H1 (cell line): Measurements from ENCODE around the gene PRRC2A. TPM values are rescaled to one million over a fixed set of nuclear protein-coding genes. Genes with fewer than 3 reads are reported as not detected.

Source experiments
- CTCF ChIA-PET: fragments of 300-600 bp; sonication (Branson Sonifier 250); formaldehyde crosslinking; loops from one replicate; lab custom pipeline; 2021; ENCODE audit not compliant: partially characterized antibody; lab: Charles Lee
- POLR2A ChIA-PET: fragments of 300-600 bp; sonication (Branson Sonifier 250); formaldehyde crosslinking; loops from one replicate; lab custom pipeline; 2021; ENCODE audit warnings: inconsistent platforms; ENCODE audit not compliant: partially characterized antibody; lab: Charles Lee
- DNase-seq, 2 experiments: peaks; one replicate each; pipeline versions ENCODE4 v3.0.0 to v3.0.0-alpha.2; 2010 to 2022; ENCODE audit warnings: low spot score in 2 of 2, low read depth in 1 of 2, mixed read lengths in 1 of 2
- FAIRE-seq: peaks from 2 replicates; lab custom pipeline; 2011; peaks lifted over from hg19 to GRCh38; lab: Jason Lieb, UNC
- H2AFZ ChIP-seq: 2 replicates; pipeline ENCODE4 v1.8.1; 2012; ENCODE audit warnings: low read length, inconsistent platforms
- H2AK5ac ChIP-seq: 2 replicates; pipeline ENCODE4 v1.6.1; 2013; ENCODE audit warnings: low read depth, low read length
- H2BK120ac ChIP-seq: replicated peaks from 2 replicates; pipeline ENCODE3; 2013; ENCODE audit warnings: low read depth, low read length, inconsistent platforms
- H2BK12ac ChIP-seq: 2 replicates; pipeline ENCODE4 v1.6.1; 2013; ENCODE audit warnings: low read depth, low read length
- H2BK15ac ChIP-seq: 2 replicates; pipeline ENCODE4 v1.6.1; 2013; ENCODE audit warnings: low read length
- H2BK20ac ChIP-seq: 2 replicates; pipeline ENCODE4 v1.6.1; 2013; ENCODE audit warnings: low read length
- H2BK5ac ChIP-seq: 2 replicates; pipeline ENCODE4 v1.6.1; 2013; ENCODE audit warnings: low read depth, low read length
- H3K14ac ChIP-seq: 2 replicates; pipeline ENCODE4 v1.6.1; 2013; ENCODE audit warnings: inconsistent platforms; ENCODE audit not compliant: insufficient read length
- H3K18ac ChIP-seq: 2 replicates; pipeline ENCODE4 v1.6.1; 2013; ENCODE audit warnings: low read length; ENCODE audit errors: extremely low read depth
- H3K23ac ChIP-seq: 2 replicates; pipeline ENCODE4 v1.6.1; 2013; ENCODE audit warnings: inconsistent platforms; ENCODE audit not compliant: insufficient read length
- H3K23me2 ChIP-seq: 2 replicates; pipeline ENCODE4 v1.6.1; 2013; ENCODE audit warnings: low read depth, low read length
- H3K27ac ChIP-seq: 2 replicates; pipeline ENCODE4 v1.6.1; 2011; ENCODE audit warnings: low read depth, low read length, inconsistent platforms
- H3K27me3 ChIP-seq, 4 experiments: replicated peaks in 1 of 4; 1 replicate in 1 of 4; 2 replicates in 3 of 4; pipeline versions ENCODE4 v1.6.1 to v1.8.1; 2011 to 2013; ENCODE audit warnings: low read length in 3 of 4, mild to moderate bottlenecking in 3 of 4, inconsistent platforms in 2 of 4, mixed read lengths in 2 of 4, moderate library complexity in 1 of 4; ENCODE audit not compliant: control insufficient read depth in 3 of 4, insufficient read depth in 3 of 4; ENCODE audit errors: extremely low read depth in 1 of 4
- H3K36me3 ChIP-seq, 4 experiments: 2 replicates each; pipeline versions ENCODE4 v1.6.1 to v1.8.1; 2011 to 2013; ENCODE audit warnings: mild to moderate bottlenecking in 4 of 4, low read length in 3 of 4, moderate library complexity in 2 of 4, control low read depth in 1 of 4, inconsistent platforms in 1 of 4; ENCODE audit not compliant: insufficient read depth in 4 of 4, control insufficient read depth in 2 of 4
- H3K4ac ChIP-seq: replicated peaks from 2 replicates; pipeline ENCODE3; 2013; ENCODE audit warnings: low read length, low read depth, mixed read lengths, inconsistent platforms; ENCODE audit not compliant: insufficient read length
- H3K4me1 ChIP-seq, 4 experiments: replicated peaks in 1 of 4; 1 replicate in 1 of 4; 2 replicates in 3 of 4; pipeline versions ENCODE4 v1.6.1 to v1.8.1; 2011 to 2013; ENCODE audit warnings: low read length in 3 of 4, inconsistent platforms in 2 of 4, mixed read lengths in 1 of 4; ENCODE audit not compliant: insufficient read depth in 4 of 4, control insufficient read depth in 3 of 4
- H3K4me2 ChIP-seq, 2 experiments: 2 replicates each; pipeline versions ENCODE4 v1.6.1 to v1.8.1; 2011 to 2013; ENCODE audit warnings: low read depth in 2 of 2, low read length in 2 of 2, control low read depth in 1 of 2, inconsistent platforms in 1 of 2, mild to moderate bottlenecking in 1 of 2; ENCODE audit not compliant: insufficient read depth in 1 of 2
- H3K4me3 ChIP-seq, 4 experiments: fragments of 200-600, 300-600 bp in 1 of 4; sonication (generic), shearing (Covaris generic), sonication (Bioruptor Twin) in 1 of 4; 2 replicates each; pipeline versions ENCODE4 v1.5.1 to v1.8.1; 2011 to 2016; ENCODE audit warnings: low read length in 4 of 4, low read depth in 3 of 4, control low read depth in 2 of 4, inconsistent platforms in 2 of 4, mild to moderate bottlenecking in 2 of 4, mixed read lengths in 1 of 4, moderate library complexity in 1 of 4; ENCODE audit not compliant: insufficient read depth in 2 of 4; ENCODE audit errors: extremely low read depth in 1 of 4
- H3K56ac ChIP-seq: replicated peaks from 2 replicates; pipeline ENCODE3; 2013; ENCODE audit warnings: low read depth, mild to moderate bottlenecking, mixed read lengths, low read length, inconsistent platforms; ENCODE audit not compliant: insufficient read length
- H3K79me1 ChIP-seq: 2 replicates; pipeline ENCODE4 v1.6.1; 2013; ENCODE audit warnings: low read depth, low read length, control low read depth
- H3K79me2 ChIP-seq, 2 experiments: 2 replicates each; pipeline versions ENCODE4 v1.6.1 to v1.8.1; 2012 to 2013; ENCODE audit warnings: low read length in 2 of 2, mild to moderate bottlenecking in 2 of 2, inconsistent platforms in 1 of 2; ENCODE audit not compliant: insufficient read depth in 2 of 2, control insufficient read depth in 1 of 2
- H3K9ac ChIP-seq, 4 experiments: replicated peaks in 1 of 4; 1 replicate in 1 of 4; 2 replicates in 3 of 4; pipeline versions ENCODE4 v1.6.1 to v1.8.1; 2011 to 2013; ENCODE audit warnings: low read depth in 3 of 4, low read length in 3 of 4, control low read depth in 2 of 4, mild to moderate bottlenecking in 2 of 4, moderate library complexity in 2 of 4, inconsistent platforms in 1 of 4; ENCODE audit errors: extremely low read depth in 1 of 4
- H3K9me3 ChIP-seq, 2 experiments: 2 replicates each; pipeline versions ENCODE4 v1.6.1 to v1.8.1; 2012 to 2013; ENCODE audit warnings: mild to moderate bottlenecking in 2 of 2, moderate library complexity in 2 of 2, control low read depth in 1 of 2, inconsistent platforms in 1 of 2, low read depth in 1 of 2, low read length in 1 of 2, mixed read lengths in 1 of 2; ENCODE audit not compliant: insufficient read depth in 2 of 2
- H4K20me1 ChIP-seq, 2 experiments: replicated peaks in 1 of 2; 2 replicates each; pipeline versions ENCODE3 to v1.8.1; 2011 to 2013; ENCODE audit warnings: inconsistent platforms in 2 of 2, low read length in 2 of 2, mild to moderate bottlenecking in 1 of 2; ENCODE audit not compliant: insufficient read depth in 2 of 2, control insufficient read depth in 1 of 2
- H4K5ac ChIP-seq: 2 replicates; pipeline ENCODE4 v1.6.1; 2013; ENCODE audit warnings: low read length, low read depth, mixed read lengths, inconsistent platforms; ENCODE audit not compliant: insufficient read length
- H4K8ac ChIP-seq: 2 replicates; pipeline ENCODE4 v1.8.0; 2013; ENCODE audit warnings: mild to moderate bottlenecking, moderate library complexity, low read length, inconsistent platforms; ENCODE audit not compliant: insufficient read depth; ENCODE audit errors: extremely low read depth
- H4K91ac ChIP-seq: replicated peaks from 2 replicates; pipeline ENCODE3; 2013; ENCODE audit warnings: low read length, mixed read lengths, inconsistent platforms; ENCODE audit not compliant: insufficient read length
- CTCF ChIP-seq, 3 experiments: IDR thresholded peaks; 1 replicate in 2 of 3; 2 replicates in 1 of 3; pipeline versions ENCODE4 v1.5.1 to v1.6.1; 2011; ENCODE audit warnings: low read length in 3 of 3, mild to moderate bottlenecking in 3 of 3, inconsistent platforms in 2 of 3, low read depth in 1 of 3, moderate library complexity in 1 of 3; ENCODE audit not compliant: insufficient read depth in 1 of 3; ENCODE audit errors: control extremely low read depth in 1 of 3
- FOSL1 ChIP-seq: IDR thresholded peaks from 2 replicates; pipeline ENCODE4 v1.6.1; 2011; ENCODE audit warnings: mild to moderate bottlenecking, low read depth, low read length, moderate library complexity; ENCODE audit not compliant: insufficient read depth
- GTF2F1 ChIP-seq: IDR thresholded peaks from 2 replicates; pipeline ENCODE4 v1.6.1; 2012; ENCODE audit warnings: low read depth, low read length, improper control_type of control experiment, borderline replicate concordance
- JUN ChIP-seq: IDR thresholded peaks from 2 replicates; pipeline ENCODE4 v1.6.1; 2011; ENCODE audit warnings: low read depth, mild to moderate bottlenecking, improper control_type of control experiment, low read length
- MAX ChIP-seq: IDR thresholded peaks from 2 replicates; pipeline ENCODE4 v1.6.1; 2012; ENCODE audit warnings: inconsistent platforms
- POLR2A ChIP-seq, 2 experiments: IDR thresholded peaks; 1 replicate in 1 of 2; 2 replicates in 1 of 2; pipeline ENCODE4 v1.6.1; 2011; ENCODE audit warnings: low read depth in 2 of 2, low read length in 2 of 2, mild to moderate bottlenecking in 2 of 2; ENCODE audit errors: control extremely low read depth in 1 of 2
- RBBP5 ChIP-seq: IDR thresholded peaks from 2 replicates; pipeline ENCODE4 v1.7.1; 2012; ENCODE audit warnings: low read depth, mild to moderate bottlenecking, inconsistent platforms, low read length, moderate library complexity, borderline replicate concordance
- SIX5 ChIP-seq: IDR thresholded peaks from 2 replicates; pipeline ENCODE4 v1.6.1; 2011; ENCODE audit warnings: mild to moderate bottlenecking, low read depth, low read length
- SP1 ChIP-seq: IDR thresholded peaks from 2 replicates; pipeline ENCODE4 v1.6.1; 2011; ENCODE audit warnings: low read depth, low read length
- TAF7 ChIP-seq: optimal IDR thresholded peaks from 2 replicates; pipeline ENCODE3; 2011; ENCODE audit warnings: low read depth, mild to moderate bottlenecking, inconsistent platforms, low read length, moderate library complexity, borderline replicate concordance
- YY1 ChIP-seq: IDR thresholded peaks from 2 replicates; pipeline ENCODE4 v1.6.1; 2011; ENCODE audit warnings: low read depth, mild to moderate bottlenecking, low read length
- WGBS, 2 experiments: shearing (Covaris generic) in 1 of 2; methylation state at CpG; one replicate each; pipeline versions ENCODE4 v1.1.6 to v1.1.7; 2013 to 2015; ENCODE audit warnings: low lambda C conversion rate in 2 of 2, mixed read lengths in 2 of 2, inconsistent platforms in 1 of 2, low coverage in 1 of 2, missing lambda C conversion rate in 1 of 2; ENCODE audit not compliant: insufficient replicate concordance in 2 of 2, insufficient coverage in 1 of 2, insufficient read length in 1 of 2; ENCODE audit errors: extremely low coverage in 1 of 2, missing lambda C conversion rate in 1 of 2; 5-methylcytosine and 5-hydroxymethylcytosine counted together
- polyA plus RNA-seq, 7 experiments: library from polyadenylated mRNA; depleted of rRNA in 3 of 7; stranded (reverse) in 5 of 7; unstranded in 2 of 7; fragments of >200 nt in 5 of 7; fragments of 200-250 nt in 2 of 7; gene quantifications; 1 replicate in 5 of 7; 2 replicates in 1 of 7; 4 replicates in 1 of 7; pipeline versions ENCODE4 v1.2.1 to v1.2.3, GENCODE V29; 2011 to 2013; ENCODE audit warnings: missing spikeins in 2 of 7, mixed read lengths in 2 of 7
- total RNA-seq: library from RNA; stranded (reverse); fragmentation: NEBNext Ultra II Directional; extraction: Animal tissue kit (Norgen Biotek cat#: 25700); gene quantifications from 2 replicates; pipeline ENCODE4 v1.2.1, GENCODE V29; 2021

PRRC2A gene
- total and polyA plus RNA-seq, 2 of the 8 experiments (the other 6 are each of a cell fraction or from before 2014, with no cell fraction given), result 118 to 300 TPM

GRCh38 chr6:31683591-31683990 lies 63.1 kb downstream of the PRRC2A start:
- Histone ChIP-seq H2BK5ac (no peak overlapping the region), H4K5ac (no peak overlapping the region), H3K27ac (no peak overlapping the region), H3K9me3 (no peaks in the 10 kb centered on the region), H3K9ac (peak overlapping the region in 1 of 4 experiments; percentile 64; a peak in 3 of 7 replicates), H4K8ac (no peak overlapping the region), H4K91ac (no peak overlapping the region), H3K18ac (no peak overlapping the region; the same call in 1 of the 2 replicates), H3K23me2 (peaks cover 11% of the 10 kb centered on the region; the same call in 1 of the 2 replicates), H3K27me3 (peaks cover 3 to 13% (median 12%) of the 10 kb centered on the region in 4 experiments; a peak in 6 of 7 replicates), H3K56ac (no peak overlapping the region), H4K20me1 (no peaks in the 10 kb centered on the region), H3K4me3 (peak overlapping the region; percentile 58 to 76 (median 63); a peak in 6 of 8 replicates), H2BK15ac (peak overlapping the region; percentile 53; the same call in 1 of the 2 replicates), H3K14ac (no peak overlapping the region), H3K79me1 (no peaks in the 10 kb centered on the region), H3K4me2 (peak overlapping the region; percentile 86 to 90), H3K36me3 (peaks cover 0 to 13% (median 9%) of the 10 kb centered on the region in 4 experiments; a peak in 4 of 8 replicates), H2BK20ac (no peak overlapping the region), H3K23ac (no peak overlapping the region), H2BK120ac (no peak overlapping the region), H2AK5ac (no peak overlapping the region), H3K4ac (no peak overlapping the region), H2AFZ (peak overlapping the region; percentile 37; the same call in 1 of the 2 replicates), H3K79me2 (no peaks in the 10 kb centered on the region), H3K4me1 (peaks cover 0 to 10% (median 8%) of the 10 kb centered on the region in 4 experiments; a peak in 5 of 7 replicates), H2BK12ac (0 out of 2 replicates have a peak overlapping the region, but pooled peaks have one; percentile 62)
- 63% methylated on average over 13 of the region's 13 CpGs; no CpG with 5 or more reads in 1 of the 2 experiments for WGBS, 2 experiments
- ChIA-PET CTCF (interaction anchor here (0.6 to 2.5 kb wide), 8 partner anchors 20 to 240 kb away, joined by 3 to 11 read pairs (median 5); partner anchors contain the start of gene ABHD16A), POLR2A (interaction anchor here (0.8 to 2.0 kb wide), 11 partner anchors 9 to 153 kb away, joined by 3 to 11 read pairs (median 4); partner anchors contain the start of genes ABHD16A, BAG6, C6orf47 and DDX39B)
- FAIRE-seq, result no peak
- no peak for DNase-seq
- TF ChIP-seq TAF7, result no peak
- no peak for TF ChIP-seq SIX5
- no peak for TF ChIP-seq FOSL1
- TF ChIP-seq POLR2A (IDR thresholded peaks at IDR 0.05; ENCODE audit: control extremely low read depth in 1 of 2, low read depth in 2 of 2, low read length in 2 of 2), result no peak
- no peak for TF ChIP-seq RBBP5
- no peak for TF ChIP-seq YY1
- TF ChIP-seq GTF2F1, result no peak
- no peak for TF ChIP-seq CTCF (IDR thresholded peaks at IDR 0.05; ENCODE audit: control extremely low read depth in 1 of 3, insufficient read depth in 1 of 3, low read depth in 1 of 3, low read length in 3 of 3)
- no peak for TF ChIP-seq MAX
- TF ChIP-seq JUN, result no peak
- no peak for TF ChIP-seq SP1
